Activated B cell treated with CpG ODN at 0.5 μM for 24 hours (primary cell): ENCODE measurements around the gene VTI1A. TPM values are rescaled to one million over a fixed set of nuclear protein-coding genes. Genes with fewer than 3 reads are reported as not detected.

Source experiments
- ATAC-seq: fragments of 200-7000 bp; cut with Tn5 transposase; one replicate; pipeline ENCODE4 v1.10.0; 2021; ENCODE audit warnings: low read depth, mild to moderate bottlenecking, moderate library complexity
- CTCF ChIA-PET: fragments of 350-600 bp; sonication (Branson Sonifier 250); formaldehyde crosslinking; loops from one replicate; lab custom pipeline; 2021; ENCODE audit warnings: antibody characterized with exemption; lab: Charles Lee
- POLR2A ChIA-PET: fragments of 350-600 bp; sonication (Branson Sonifier 250); formaldehyde crosslinking; loops from one replicate; lab custom pipeline; 2021; ENCODE audit warnings: antibody characterized with exemption; lab: Charles Lee
- DNase-seq: peaks from one replicate; pipeline ENCODE4 v3.0.0; 2022
- H3K27ac Mint-ChIP-seq: one replicate; pipeline ENCODE4 v1.8.0; 2020; ENCODE audit warnings: mixed read lengths
- H3K27me3 Mint-ChIP-seq: one replicate; pipeline ENCODE4 v1.8.0; 2021; ENCODE audit warnings: mixed read lengths
- H3K36me3 Mint-ChIP-seq: one replicate; pipeline ENCODE4 v1.8.0; 2021; ENCODE audit warnings: low read depth, mixed read lengths
- H3K4me1 Mint-ChIP-seq: one replicate; pipeline ENCODE4 v1.8.0; 2021; ENCODE audit warnings: mixed read lengths
- H3K4me3 Mint-ChIP-seq: one replicate; pipeline ENCODE4 v1.8.0; 2020; ENCODE audit warnings: mild to moderate bottlenecking, mixed read lengths
- H3K9me3 Mint-ChIP-seq: one replicate; pipeline ENCODE4 v1.8.0; 2020; ENCODE audit warnings: mixed read lengths
- intact Hi-C: fragments of 100-400 bp; cut with micrococcal nuclease; formaldehyde crosslinking; loops from one replicate; pipeline ENCODE4 v1.15.1; 2024
- total RNA-seq: library from RNA; stranded (reverse); gene quantifications from 2 replicates; pipeline ENCODE4 v1.2.3, GENCODE V29; 2022
- TF ChIP-seq, protein P1 (sequence below): fragments of 200-600 bp; IDR thresholded peaks from one replicate; pipeline ENCODE4 v1.8.0; 2022; ENCODE audit warnings: antibody characterized with exemption, mild to moderate bottlenecking

Gene VTI1A
- total RNA-seq, 1 donor from 2014 or later, result 74.0 TPM

DNA sequence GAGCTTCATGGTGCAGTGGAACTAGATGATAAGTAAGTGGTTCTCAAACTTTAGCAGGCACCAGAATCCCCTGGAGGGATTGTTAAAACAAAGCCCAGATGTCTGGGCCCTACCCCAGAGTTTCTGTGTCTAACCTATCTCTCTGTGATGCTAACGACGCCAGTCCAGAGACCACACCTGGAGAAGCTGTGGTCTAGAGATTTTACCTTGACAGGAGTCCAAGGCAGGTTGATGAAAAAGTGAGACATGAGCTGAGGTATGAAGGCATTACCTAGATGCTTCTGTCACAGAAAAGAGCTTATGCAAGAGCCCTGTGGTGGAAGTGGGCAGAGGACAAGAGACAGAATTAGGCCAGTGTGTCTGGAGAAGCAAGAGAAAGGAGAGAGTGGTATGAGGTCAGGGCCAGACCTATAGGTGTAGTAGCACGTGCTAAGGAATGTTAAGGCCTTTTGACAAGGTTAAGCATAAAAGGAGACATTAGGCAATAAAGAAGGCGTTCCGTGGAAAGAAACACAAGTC lies 318.8 kb downstream of the VTI1A start:
- CTCF ChIA-PET, result no interaction called here
- POLR2A ChIA-PET, result no interaction called here
- H3K36me3 Mint-ChIP-seq, result peaks cover 3% of the 10 kb centered on the region
- ATAC-seq (no peak), DNase-seq (no peak)
- intact Hi-C loops, result no loop called here
- H3K9me3 Mint-ChIP-seq, result no peaks in the 10 kb centered on the region
- no peaks in the 10 kb centered on the region for H3K4me1 Mint-ChIP-seq
- no peak overlapping the region for H3K4me3 Mint-ChIP-seq
- TF ChIP-seq, protein P1, sequence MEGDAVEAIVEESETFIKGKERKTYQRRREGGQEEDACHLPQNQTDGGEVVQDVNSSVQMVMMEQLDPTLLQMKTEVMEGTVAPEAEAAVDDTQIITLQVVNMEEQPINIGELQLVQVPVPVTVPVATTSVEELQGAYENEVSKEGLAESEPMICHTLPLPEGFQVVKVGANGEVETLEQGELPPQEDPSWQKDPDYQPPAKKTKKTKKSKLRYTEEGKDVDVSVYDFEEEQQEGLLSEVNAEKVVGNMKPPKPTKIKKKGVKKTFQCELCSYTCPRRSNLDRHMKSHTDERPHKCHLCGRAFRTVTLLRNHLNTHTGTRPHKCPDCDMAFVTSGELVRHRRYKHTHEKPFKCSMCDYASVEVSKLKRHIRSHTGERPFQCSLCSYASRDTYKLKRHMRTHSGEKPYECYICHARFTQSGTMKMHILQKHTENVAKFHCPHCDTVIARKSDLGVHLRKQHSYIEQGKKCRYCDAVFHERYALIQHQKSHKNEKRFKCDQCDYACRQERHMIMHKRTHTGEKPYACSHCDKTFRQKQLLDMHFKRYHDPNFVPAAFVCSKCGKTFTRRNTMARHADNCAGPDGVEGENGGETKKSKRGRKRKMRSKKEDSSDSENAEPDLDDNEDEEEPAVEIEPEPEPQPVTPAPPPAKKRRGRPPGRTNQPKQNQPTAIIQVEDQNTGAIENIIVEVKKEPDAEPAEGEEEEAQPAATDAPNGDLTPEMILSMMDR, result no peak
- no peaks in the 10 kb centered on the region for H3K27me3 Mint-ChIP-seq
- H3K27ac Mint-ChIP-seq, result no peak overlapping the region

DNA sequence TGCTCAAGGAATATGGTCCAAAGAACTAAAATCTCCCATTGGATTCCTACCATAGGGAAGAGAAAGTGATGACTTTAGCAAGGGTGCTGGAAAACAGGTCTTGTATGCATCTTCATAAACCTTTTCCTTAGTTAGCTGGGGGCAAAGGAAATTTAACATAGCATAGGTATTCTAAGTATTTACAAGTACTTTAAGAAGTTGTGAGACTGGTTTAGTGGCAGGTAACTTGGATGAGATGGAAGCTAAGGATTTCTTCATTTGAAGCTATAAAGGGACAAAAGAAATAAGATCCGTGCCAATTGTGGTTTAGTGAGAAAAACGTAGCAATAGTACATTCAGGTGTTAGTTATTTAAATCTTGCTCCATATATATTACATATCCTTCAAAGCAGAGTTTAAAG lies 319.6 kb downstream of the VTI1A start:
- Mint-ChIP-seq H3K27ac (no peak overlapping the region), H3K4me1 (no peaks in the 10 kb centered on the region), H3K27me3 (no peaks in the 10 kb centered on the region), H3K36me3 (peaks cover 8% of the 10 kb centered on the region), H3K9me3 (no peaks in the 10 kb centered on the region), H3K4me3 (no peak overlapping the region)
- CTCF ChIA-PET, result no interaction called here
- intact Hi-C loops, result no loop called here
- ATAC-seq (no peak), DNase-seq (no peak)
- POLR2A ChIA-PET, result no interaction called here
- TF ChIP-seq, protein P1, result no peak

DNA sequence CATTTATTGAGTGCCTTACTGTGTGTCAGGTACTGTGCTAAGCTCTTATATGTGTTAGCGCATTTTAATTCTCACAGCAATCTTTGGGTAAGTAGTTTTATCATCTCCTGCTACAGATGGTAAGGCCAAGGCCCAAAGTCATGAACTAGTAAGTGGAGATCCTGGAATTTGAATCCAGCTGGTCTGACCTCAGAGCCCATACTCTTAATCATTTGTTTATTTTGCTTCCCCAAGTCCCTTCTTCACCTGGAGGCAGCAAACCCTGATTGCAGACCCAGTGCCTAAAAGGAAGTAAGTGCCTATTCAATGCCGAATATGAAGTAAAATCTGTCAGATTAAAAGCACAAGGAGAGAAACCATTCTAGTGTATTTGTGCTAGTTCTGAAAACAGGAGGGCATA lies 320.1 kb downstream of the VTI1A start:
- H3K27ac Mint-ChIP-seq, result no peak overlapping the region
- DNase-seq, result no peak
- H3K9me3 Mint-ChIP-seq, result no peaks in the 10 kb centered on the region
- TF ChIP-seq, protein P1, result no peak
- H3K36me3 Mint-ChIP-seq, result peaks cover 8% of the 10 kb centered on the region
- H3K4me1 Mint-ChIP-seq, result no peaks in the 10 kb centered on the region
- intact Hi-C loops, result no loop called here
- no peaks in the 10 kb centered on the region for H3K27me3 Mint-ChIP-seq
- no peak for ATAC-seq
- ChIA-PET POLR2A (no interaction called here), CTCF (no interaction called here)
- H3K4me3 Mint-ChIP-seq, result no peak overlapping the region

DNA sequence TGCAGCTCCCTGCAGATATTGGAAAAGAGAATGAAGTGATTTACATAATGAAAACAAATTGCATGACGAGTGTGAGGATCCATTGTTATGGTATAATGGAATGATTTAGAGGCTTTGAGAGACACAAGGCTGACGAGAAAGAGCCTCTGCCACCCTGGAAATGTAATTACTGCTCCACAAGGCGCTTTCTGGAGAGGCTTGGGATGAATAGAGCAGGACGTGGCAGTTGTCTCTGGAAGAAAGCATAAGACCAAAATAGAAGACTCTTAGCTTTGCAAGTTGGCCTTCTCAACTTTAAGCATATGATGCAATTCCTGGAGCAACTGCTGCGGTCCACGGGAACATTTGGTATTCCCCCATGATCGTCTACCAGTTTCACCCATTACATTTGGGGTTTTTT lies 321.1 kb downstream of the VTI1A start:
- POLR2A ChIA-PET, result no interaction called here
- Mint-ChIP-seq H3K4me1 (no peaks in the 10 kb centered on the region), H3K27me3 (no peaks in the 10 kb centered on the region), H3K27ac (no peak overlapping the region), H3K9me3 (no peaks in the 10 kb centered on the region), H3K4me3 (no peak overlapping the region), H3K36me3 (peaks cover 8% of the 10 kb centered on the region)
- intact Hi-C loops, result no loop called here
- TF ChIP-seq, protein P1, result no peak
- ATAC-seq (no peak), DNase-seq (no peak)
- CTCF ChIA-PET, result no interaction called here

DNA sequence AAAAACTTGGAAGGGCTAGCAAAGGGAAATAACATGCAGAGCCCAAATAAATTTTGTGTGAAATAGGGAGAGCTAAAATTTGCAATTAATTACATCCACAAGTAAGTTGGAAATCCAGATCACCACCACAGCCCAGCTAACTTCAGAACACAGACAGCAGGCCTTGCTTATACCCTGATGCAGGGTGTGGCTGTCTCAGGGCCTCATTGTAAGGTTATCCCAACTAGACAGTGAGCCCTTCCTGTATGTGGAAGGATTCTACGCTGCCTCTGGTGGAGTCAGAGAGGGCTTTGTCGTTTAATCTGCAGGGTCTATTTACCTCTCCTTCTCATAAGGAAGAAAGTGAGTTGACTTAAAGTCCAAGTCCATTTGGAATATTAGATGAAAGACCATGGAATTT lies 322.1 kb downstream of the VTI1A start:
- no peaks in the 10 kb centered on the region for H3K27me3 Mint-ChIP-seq
- ChIA-PET POLR2A (no interaction called here), CTCF (no interaction called here)
- H3K4me3 Mint-ChIP-seq, result no peak overlapping the region
- no peak for DNase-seq
- H3K36me3 Mint-ChIP-seq, result peaks cover 10% of the 10 kb centered on the region
- intact Hi-C loops, result no loop called here
- TF ChIP-seq, protein P1, result no peak
- no peaks in the 10 kb centered on the region for H3K9me3 Mint-ChIP-seq
- ATAC-seq, result no peak
- H3K27ac Mint-ChIP-seq, result no peak overlapping the region
- H3K4me1 Mint-ChIP-seq, result no peaks in the 10 kb centered on the region
